ENCODE data around the gene SOX1. TPM values are rescaled to one million over a fixed set of nuclear protein-coding genes. Genes with fewer than 3 reads are reported as not detected.

Gene SOX1
- total RNA-seq, 1 donor = not detected

DNA sequence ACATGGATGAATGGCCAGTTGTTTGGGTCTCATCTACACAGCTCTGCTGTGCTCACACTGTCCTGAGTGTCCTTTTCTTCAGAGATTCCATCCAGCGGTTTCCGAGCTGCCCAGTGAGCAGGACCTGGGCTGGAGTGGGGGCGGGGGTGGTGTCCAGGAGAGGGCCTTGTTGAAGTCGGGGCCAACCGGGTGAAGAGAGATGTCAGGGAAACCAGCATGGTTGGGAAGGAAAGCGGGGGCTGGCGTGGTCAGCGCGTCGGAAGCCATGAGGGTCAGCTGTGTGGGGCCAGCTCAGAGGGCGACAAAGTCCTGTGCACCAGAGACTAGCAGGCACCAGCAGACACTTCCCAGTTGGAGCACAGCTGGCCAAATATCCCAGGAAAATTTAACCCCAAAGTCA, 37.8 kb upstream of the SOX1 start:
- Histone ChIP-seq H3K9me3 (ENCODE audit: low read depth, low read length) (no peaks in the 10 kb centered on the region), H3K27ac (ENCODE audit: low read depth, low read length) (no peak overlapping the region)
- TF ChIP-seq, protein P1, sequence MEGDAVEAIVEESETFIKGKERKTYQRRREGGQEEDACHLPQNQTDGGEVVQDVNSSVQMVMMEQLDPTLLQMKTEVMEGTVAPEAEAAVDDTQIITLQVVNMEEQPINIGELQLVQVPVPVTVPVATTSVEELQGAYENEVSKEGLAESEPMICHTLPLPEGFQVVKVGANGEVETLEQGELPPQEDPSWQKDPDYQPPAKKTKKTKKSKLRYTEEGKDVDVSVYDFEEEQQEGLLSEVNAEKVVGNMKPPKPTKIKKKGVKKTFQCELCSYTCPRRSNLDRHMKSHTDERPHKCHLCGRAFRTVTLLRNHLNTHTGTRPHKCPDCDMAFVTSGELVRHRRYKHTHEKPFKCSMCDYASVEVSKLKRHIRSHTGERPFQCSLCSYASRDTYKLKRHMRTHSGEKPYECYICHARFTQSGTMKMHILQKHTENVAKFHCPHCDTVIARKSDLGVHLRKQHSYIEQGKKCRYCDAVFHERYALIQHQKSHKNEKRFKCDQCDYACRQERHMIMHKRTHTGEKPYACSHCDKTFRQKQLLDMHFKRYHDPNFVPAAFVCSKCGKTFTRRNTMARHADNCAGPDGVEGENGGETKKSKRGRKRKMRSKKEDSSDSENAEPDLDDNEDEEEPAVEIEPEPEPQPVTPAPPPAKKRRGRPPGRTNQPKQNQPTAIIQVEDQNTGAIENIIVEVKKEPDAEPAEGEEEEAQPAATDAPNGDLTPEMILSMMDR (IDR thresholded peaks at IDR 0.05; ENCODE audit: extremely low read depth, low read depth, low read length) = no peak

DNA sequence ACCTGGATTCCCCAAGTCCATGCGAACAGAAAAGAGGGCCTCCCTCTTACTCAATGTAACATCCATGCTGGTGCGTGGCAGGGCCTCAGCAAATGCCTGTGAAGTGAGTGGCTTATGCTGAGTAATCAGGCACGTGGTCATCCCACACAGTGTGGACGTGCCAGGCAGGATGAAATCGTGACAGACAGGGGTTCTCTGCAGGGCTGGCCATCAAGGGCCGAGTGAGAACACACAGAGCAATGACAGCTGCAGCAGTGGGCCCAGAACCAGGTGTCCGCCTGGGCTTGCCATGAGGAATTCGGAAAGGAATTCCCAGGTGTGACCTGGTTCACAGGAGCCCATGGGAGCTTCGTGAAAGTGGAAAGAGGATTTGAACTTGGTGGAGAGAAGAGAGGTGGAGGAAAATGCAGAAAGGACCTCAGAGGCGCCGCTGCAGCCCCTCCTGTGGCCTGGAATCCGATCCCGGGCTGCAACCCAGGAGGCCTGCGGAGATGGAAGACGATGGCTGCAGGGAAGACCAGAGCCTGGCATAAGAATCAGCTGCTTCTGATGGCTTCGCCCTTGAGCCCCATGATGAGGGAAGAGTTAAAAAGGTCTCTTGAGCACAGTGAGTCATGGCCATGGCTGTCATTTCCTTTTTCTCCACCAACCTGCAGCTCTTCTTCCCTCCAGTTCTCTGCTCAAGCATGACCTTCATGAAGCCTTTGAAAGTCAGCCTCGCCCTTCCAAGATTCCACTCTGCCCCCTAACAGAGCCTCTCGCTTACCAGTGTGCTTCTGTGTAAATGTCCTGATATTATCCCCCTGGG, 34.6 kb upstream of the SOX1 start:
- Histone ChIP-seq H3K4me1 (ENCODE audit: insufficient read depth, low read length) (no peaks in the 10 kb centered on the region), H4K20me1 (ENCODE audit: insufficient read depth, low read length) (no peaks in the 10 kb centered on the region), H3K27me3 (ENCODE audit: insufficient read depth, low read length) (no peaks in the 10 kb centered on the region), H2AFZ (ENCODE audit: low read length) (no peak overlapping the region), H3K36me3 (ENCODE audit: insufficient read depth, low read length) (no peaks in the 10 kb centered on the region), H3K27ac (ENCODE audit: low read depth, low read length) (no peak overlapping the region), H3K9me3 (ENCODE audit: low read depth, low read length) (no peaks in the 10 kb centered on the region), H3K4me3 (ENCODE audit: insufficient read depth, low read length) (no peak overlapping the region), H3K4me2 (ENCODE audit: insufficient read depth, low read length) (no peak overlapping the region), H3K79me2 (ENCODE audit: insufficient read depth, low read length) (no peaks in the 10 kb centered on the region)
- DNase-seq (ENCODE audit: insufficient read length, low spot score, missing footprints) = peak; percentile 83
- TF ChIP-seq, protein P1 (IDR thresholded peaks at IDR 0.05; ENCODE audit: extremely low read depth, low read depth, low read length) = no peak

More for the DNA sequence above, 37.8 kb upstream of the SOX1 start:
- no peaks in the 10 kb centered on the region for H3K4me1 ChIP-seq (ENCODE audit: insufficient read depth, low read length)
- H3K36me3 ChIP-seq (ENCODE audit: insufficient read depth, low read length) = no peaks in the 10 kb centered on the region
- H3K79me2 ChIP-seq (ENCODE audit: insufficient read depth, low read length) = no peaks in the 10 kb centered on the region
- H3K27me3 ChIP-seq (ENCODE audit: insufficient read depth, low read length) = no peaks in the 10 kb centered on the region
- H4K20me1 ChIP-seq (ENCODE audit: insufficient read depth, low read length) = no peaks in the 10 kb centered on the region
- H2AFZ ChIP-seq (ENCODE audit: low read length) = no peak overlapping the region
- no peak for DNase-seq (ENCODE audit: insufficient read length, low spot score, missing footprints)
- no peak overlapping the region for H3K4me2 ChIP-seq (ENCODE audit: insufficient read depth, low read length)
- H3K4me3 ChIP-seq (ENCODE audit: insufficient read depth, low read length) = no peak overlapping the region

DNA sequence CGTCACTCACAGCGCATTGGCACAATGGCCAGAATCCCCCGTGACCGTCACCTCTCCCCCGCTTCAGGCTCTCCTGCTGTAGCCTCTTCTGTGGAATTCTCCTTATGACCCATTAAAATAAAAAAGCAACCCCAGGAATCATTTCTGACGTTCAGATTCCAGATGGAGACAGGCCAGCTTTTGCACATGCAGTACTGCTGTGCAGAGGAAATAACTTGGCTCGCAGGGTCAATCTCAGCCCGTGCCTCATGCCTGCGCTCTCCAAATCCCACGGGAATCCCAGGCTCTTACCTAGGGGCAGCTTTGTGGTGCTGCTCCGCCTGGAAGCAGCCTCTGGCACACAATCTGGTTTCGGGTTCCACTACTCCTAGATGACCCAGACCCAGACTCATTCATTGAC, 32.7 kb upstream of the SOX1 start:
- TF ChIP-seq, protein P1 (IDR thresholded peaks at IDR 0.05; ENCODE audit: extremely low read depth, low read depth, low read length) = no peak
- H3K27ac ChIP-seq (ENCODE audit: low read depth, low read length) = no peak overlapping the region
- no peaks in the 10 kb centered on the region for H3K9me3 ChIP-seq (ENCODE audit: low read depth, low read length)

DNA sequence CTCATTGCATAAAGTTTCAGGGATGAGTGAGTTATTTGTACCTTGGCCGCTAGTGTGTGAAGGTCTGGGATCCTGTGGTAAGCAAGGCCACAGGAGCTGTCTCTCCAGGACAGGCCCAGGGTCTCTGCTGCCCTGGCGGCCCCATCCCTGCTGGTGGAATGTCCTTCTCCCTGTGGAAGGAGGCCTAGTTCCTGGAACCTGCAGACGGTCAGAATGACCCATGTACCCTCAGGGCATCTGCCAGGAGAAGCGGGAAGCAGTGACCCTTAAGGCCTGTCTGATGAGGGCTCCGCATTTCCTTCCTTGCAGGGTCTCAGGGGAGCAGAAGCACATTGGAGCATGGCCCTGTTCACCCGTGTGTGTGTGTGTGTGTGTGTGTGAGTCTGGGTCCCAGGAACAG, 32.1 kb upstream of the SOX1 start:
- H4K20me1 ChIP-seq (ENCODE audit: insufficient read depth, low read length) = no peaks in the 10 kb centered on the region
- no peaks in the 10 kb centered on the region for H3K27me3 ChIP-seq (ENCODE audit: insufficient read depth, low read length)
- no peak overlapping the region for H3K4me2 ChIP-seq (ENCODE audit: insufficient read depth, low read length)
- no peaks in the 10 kb centered on the region for H3K4me1 ChIP-seq (ENCODE audit: insufficient read depth, low read length)
- H3K4me3 ChIP-seq (ENCODE audit: insufficient read depth, low read length) = no peak overlapping the region
- no peaks in the 10 kb centered on the region for H3K79me2 ChIP-seq (ENCODE audit: insufficient read depth, low read length)
- H3K36me3 ChIP-seq (ENCODE audit: insufficient read depth, low read length) = no peaks in the 10 kb centered on the region
- no peak overlapping the region for H2AFZ ChIP-seq (ENCODE audit: low read length)
- DNase-seq (ENCODE audit: insufficient read length, low spot score, missing footprints) = no peak
- H3K9me3 ChIP-seq (ENCODE audit: low read depth, low read length) = no peaks in the 10 kb centered on the region
- H3K27ac ChIP-seq (ENCODE audit: low read depth, low read length) = no peak overlapping the region
- TF ChIP-seq, protein P1 (IDR thresholded peaks at IDR 0.05; ENCODE audit: extremely low read depth, low read depth, low read length) = no peak

More for the DNA sequence above, 32.7 kb upstream of the SOX1 start:
- no peaks in the 10 kb centered on the region for H3K79me2 ChIP-seq (ENCODE audit: insufficient read depth, low read length)
- no peaks in the 10 kb centered on the region for H4K20me1 ChIP-seq (ENCODE audit: insufficient read depth, low read length)
- no peaks in the 10 kb centered on the region for H3K4me1 ChIP-seq (ENCODE audit: insufficient read depth, low read length)
- H3K36me3 ChIP-seq (ENCODE audit: insufficient read depth, low read length) = no peaks in the 10 kb centered on the region
- no peak for DNase-seq (ENCODE audit: insufficient read length, low spot score, missing footprints)
- H3K4me3 ChIP-seq (ENCODE audit: insufficient read depth, low read length) = no peak overlapping the region
- no peak overlapping the region for H2AFZ ChIP-seq (ENCODE audit: low read length)
- H3K4me2 ChIP-seq (ENCODE audit: insufficient read depth, low read length) = no peak overlapping the region
- no peaks in the 10 kb centered on the region for H3K27me3 ChIP-seq (ENCODE audit: insufficient read depth, low read length)

Data from osteoblast (primary cell).